H1 (cell line): Measurements from ENCODE around the gene ZBTB20.

Experiments
- CEBPB ChIP-seq: IDR thresholded peaks from 2 replicates; pipeline ENCODE4 v1.6.1; 2012; ENCODE audit warnings: low read depth, low read length
- CTCF ChIP-seq, 3 experiments: IDR thresholded peaks; 1 replicate in 2 of 3; 2 replicates in 1 of 3; pipeline versions ENCODE4 v1.5.1 to v1.6.1; 2011; ENCODE audit warnings: low read length in 3 of 3, mild to moderate bottlenecking in 3 of 3, inconsistent platforms in 2 of 3, low read depth in 1 of 3, moderate library complexity in 1 of 3; ENCODE audit not compliant: insufficient read depth in 1 of 3; ENCODE audit errors: control extremely low read depth in 1 of 3
- EGR1 ChIP-seq: IDR thresholded peaks from 2 replicates; pipeline ENCODE4 v1.6.1; 2011; ENCODE audit warnings: low read depth, low read length, borderline replicate concordance
- EP300 ChIP-seq, 2 experiments: IDR thresholded peaks; 1 replicate in 1 of 2; 2 replicates in 1 of 2; pipeline ENCODE4 v1.6.1; 2011 to 2012; ENCODE audit warnings: low read depth in 2 of 2, low read length in 2 of 2, mild to moderate bottlenecking in 2 of 2, borderline replicate concordance in 1 of 2, inconsistent platforms in 1 of 2, moderate library complexity in 1 of 2
- KDM4A ChIP-seq: IDR thresholded peaks from one replicate; pipeline ENCODE4 v1.7.1; 2012; ENCODE audit warnings: low read depth, mild to moderate bottlenecking, moderate library complexity, low read length, inconsistent platforms; ENCODE audit not compliant: severe bottlenecking
- POLR2A ChIP-seq, 2 experiments: IDR thresholded peaks; 1 replicate in 1 of 2; 2 replicates in 1 of 2; pipeline ENCODE4 v1.6.1; 2011; ENCODE audit warnings: low read depth in 2 of 2, low read length in 2 of 2, mild to moderate bottlenecking in 2 of 2; ENCODE audit errors: control extremely low read depth in 1 of 2
- SIN3A ChIP-seq, 2 experiments: IDR thresholded peaks in 1 of 2; conservative IDR thresholded peaks in 1 of 2; 2 replicates each; pipeline ENCODE4 v1.6.1; 2011 to 2012; ENCODE audit warnings: low read length in 2 of 2, improper control_type of control experiment in 1 of 2, low read depth in 1 of 2, mild to moderate bottlenecking in 1 of 2
- SRF ChIP-seq: IDR thresholded peaks from 2 replicates; pipeline ENCODE4 v1.6.1; 2011; ENCODE audit warnings: mild to moderate bottlenecking, low read depth, low read length, moderate library complexity

GRCh38 chr3:114446600-114446999, 700.5 kb downstream of the ZBTB20 start:
- TF ChIP-seq SIN3A (conservative IDR thresholded peaks at IDR 0.05 in 1 of 2, IDR thresholded peaks at IDR 0.05 in 1 of 2; ENCODE audit: low read depth in 1 of 2, low read length in 2 of 2) (no peak), CTCF (IDR thresholded peaks at IDR 0.05; ENCODE audit: control extremely low read depth in 1 of 3, insufficient read depth in 1 of 3, low read depth in 1 of 3, low read length in 3 of 3) (no peak), SRF (no peak), CEBPB (no peak), EP300 (IDR thresholded peaks at IDR 0.05; ENCODE audit: borderline replicate concordance in 1 of 2, low read depth in 2 of 2, low read length in 2 of 2) (no peak), POLR2A (IDR thresholded peaks at IDR 0.05; ENCODE audit: control extremely low read depth in 1 of 2, low read depth in 2 of 2, low read length in 2 of 2) (no peak), KDM4A (no peak), EGR1 (no peak)
